Calu3 (cell line): Measurements from ENCODE around the gene NAPG. TPM values are rescaled to one million over a fixed set of nuclear protein-coding genes. Genes with fewer than 3 reads are reported as not detected.

Experiments used
- BruUV-seq: library from RNA; stranded (reverse); fragments of 400-500 nt; replicated peaks from 2 replicates; lab custom pipeline; 2021; lab: Mats Ljungman, UMichigan
- CTCF ChIA-PET: fragments of 300-600 bp; sonication (Branson Sonifier 250); formaldehyde crosslinking; loops from one replicate; lab custom pipeline; 2022; ENCODE audit warnings: antibody characterized with exemption; lab: Charles Lee
- DNase-seq: peaks from one replicate; pipeline ENCODE4 v3.0.0; 2022
- H3K27ac Mint-ChIP-seq: one replicate; pipeline ENCODE4 v1.8.0; 2022; ENCODE audit warnings: mixed read lengths; ENCODE audit not compliant: unreplicated experiment
- H3K27me3 Mint-ChIP-seq: one replicate; pipeline ENCODE4 v1.8.0; 2022; ENCODE audit warnings: mixed read lengths; ENCODE audit not compliant: unreplicated experiment
- H3K36me3 Mint-ChIP-seq: one replicate; pipeline ENCODE4 v1.8.0; 2022; ENCODE audit warnings: mild to moderate bottlenecking, moderate library complexity, mixed read lengths; ENCODE audit not compliant: insufficient read depth, unreplicated experiment
- H3K4me1 Mint-ChIP-seq: one replicate; pipeline ENCODE4 v1.8.0; 2022; ENCODE audit warnings: mild to moderate bottlenecking, low read depth, mixed read lengths; ENCODE audit not compliant: unreplicated experiment
- H3K4me3 Mint-ChIP-seq: one replicate; pipeline ENCODE4 v1.8.0; 2022; ENCODE audit warnings: mild to moderate bottlenecking, low read depth, moderate library complexity, mixed read lengths; ENCODE audit not compliant: unreplicated experiment
- H3K9me3 Mint-ChIP-seq: one replicate; pipeline ENCODE4 v1.8.0; 2022; ENCODE audit warnings: low read depth, mixed read lengths; ENCODE audit not compliant: unreplicated experiment
- CTCF ChIP-seq: fragments of 200-600 bp; IDR thresholded peaks from one replicate; pipeline ENCODE4 v1.8.0; 2022; ENCODE audit warnings: antibody characterized with exemption; ENCODE audit not compliant: unreplicated experiment
- intact Hi-C: fragments of 100-400 bp; cut with micrococcal nuclease; formaldehyde crosslinking; loops from one replicate; pipeline ENCODE4 v1.10.0; 2022; ENCODE audit not compliant: unreplicated experiment
- total RNA-seq: library from RNA; stranded (reverse); gene quantifications from 2 replicates; pipeline ENCODE4 v1.2.3, GENCODE V29; 2022

The NAPG gene
- total RNA-seq, 1 experiment from 2014 or later, result 35.6 TPM

DNA sequence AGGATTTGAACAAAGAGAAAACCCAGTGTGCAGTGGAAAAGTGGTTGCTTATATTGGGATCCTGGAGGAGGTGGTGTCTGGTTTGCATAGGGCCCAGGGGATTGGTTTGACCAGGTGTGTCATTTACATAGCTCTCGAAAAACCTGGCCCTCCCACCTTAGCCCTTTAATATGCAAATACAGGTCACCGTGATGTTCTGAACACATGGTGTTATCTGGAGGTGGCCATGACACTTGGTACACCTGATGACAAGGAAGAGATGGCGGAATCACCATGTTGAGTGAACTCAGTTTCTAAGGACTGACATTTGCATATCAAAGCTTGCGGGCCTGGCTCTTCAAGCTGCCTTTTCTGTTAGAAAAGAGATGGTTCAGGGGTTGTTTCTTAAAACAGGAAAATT, 2.3 kb upstream of the NAPG start:
- H3K9me3 Mint-ChIP-seq, result no peaks in the 10 kb centered on the region
- intact Hi-C loops, result loop anchor here (5.0 kb wide), 2 partner anchors 446 to 506 kb away; no protein-coding TSS in a partner anchor
- H3K4me3 Mint-ChIP-seq, result no peak overlapping the region
- CTCF ChIA-PET, result no interaction called here
- no TSS peak for BruUV-seq
- DNase-seq, result no peak
- peaks cover 30% of the 10 kb centered on the region for H3K4me1 Mint-ChIP-seq
- H3K36me3 Mint-ChIP-seq, result peaks cover 29% of the 10 kb centered on the region
- no peak overlapping the region for H3K27ac Mint-ChIP-seq
- no peak for TF ChIP-seq CTCF
- H3K27me3 Mint-ChIP-seq, result peaks cover 38% of the 10 kb centered on the region

- BruUV-seq, result no TSS peak
- intact Hi-C loops, result loop anchor here (5.0 kb wide), 2 partner anchors 447 to 507 kb away; no protein-coding TSS in a partner anchor
- no peak for TF ChIP-seq CTCF
- H3K4me3 Mint-ChIP-seq, result peak overlapping the region; percentile 89
- H3K27me3 Mint-ChIP-seq, result peaks cover 26% of the 10 kb centered on the region
- peaks cover 29% of the 10 kb centered on the region for H3K36me3 Mint-ChIP-seq
- peaks cover 34% of the 10 kb centered on the region for H3K4me1 Mint-ChIP-seq
- no peak for DNase-seq
- H3K27ac Mint-ChIP-seq, result peak overlapping the region; percentile 96
- H3K9me3 Mint-ChIP-seq, result no peaks in the 10 kb centered on the region
- CTCF ChIA-PET, result no interaction called here
Measured at GRCh38 chr18:10524507-10525370, 1.1 kb upstream of the NAPG start.

DNA sequence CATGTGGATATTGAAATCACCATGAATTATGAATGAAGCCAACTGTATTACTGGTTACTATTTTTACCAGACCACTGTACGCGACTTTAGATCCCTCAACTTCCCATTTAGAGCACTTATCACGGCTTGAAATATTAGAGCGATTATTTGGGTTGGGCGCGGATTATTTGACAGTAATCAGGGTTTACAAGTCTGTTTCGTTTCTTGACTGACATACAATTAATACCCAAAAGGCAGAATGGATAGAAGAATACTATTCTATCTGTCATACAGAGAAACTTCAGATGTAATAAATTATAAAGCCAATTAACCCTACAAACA, 496 bp upstream of the NAPG start:
- CTCF ChIA-PET, result no interaction called here
- Mint-ChIP-seq H3K9me3 (no peaks in the 10 kb centered on the region), H3K4me1 (peaks cover 38% of the 10 kb centered on the region), H3K36me3 (peaks cover 29% of the 10 kb centered on the region), H3K4me3 (peak overlapping the region; percentile 89), H3K27me3 (peaks cover 25% of the 10 kb centered on the region), H3K27ac (peak overlapping the region; percentile 96)
- TF ChIP-seq CTCF, result no peak
- intact Hi-C loops, result no loop called here
- DNase-seq, result no peak
- BruUV-seq, result no TSS peak

DNA sequence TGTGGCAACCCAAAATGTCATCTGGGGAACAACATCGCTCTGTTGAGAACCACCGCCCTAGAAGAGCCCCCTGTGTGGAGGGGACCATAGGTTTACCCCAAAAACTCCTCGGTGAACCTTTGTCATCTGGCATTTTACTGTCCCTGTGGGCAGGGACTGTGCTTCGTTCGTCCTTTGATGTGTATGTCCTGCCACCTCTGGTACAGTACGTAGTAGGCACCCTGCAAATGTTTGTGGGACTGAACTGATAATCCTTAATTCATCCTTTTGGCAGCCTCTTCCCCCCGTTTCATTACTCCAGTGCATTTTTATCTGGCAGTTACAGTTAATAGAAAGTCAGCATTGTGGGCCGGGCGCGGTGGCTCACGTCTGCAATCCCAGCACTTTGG, 728 bp downstream of the NAPG start:
- H3K27me3 Mint-ChIP-seq, result peaks cover 19% of the 10 kb centered on the region
- TF ChIP-seq CTCF, result no peak
- DNase-seq, result no peak
- CTCF ChIA-PET, result no interaction called here
- intact Hi-C loops, result no loop called here
- H3K9me3 Mint-ChIP-seq, result no peaks in the 10 kb centered on the region
- H3K4me1 Mint-ChIP-seq, result peaks cover 43% of the 10 kb centered on the region
- peaks cover 29% of the 10 kb centered on the region for H3K36me3 Mint-ChIP-seq
- BruUV-seq, result no TSS peak
- peak overlapping the region; percentile 96 for H3K27ac Mint-ChIP-seq
- H3K4me3 Mint-ChIP-seq, result peak overlapping the region; percentile 89
